ENCODE data around the gene MBOAT7. TPM values are rescaled to one million over a fixed set of nuclear protein-coding genes. Genes with fewer than 3 reads are reported as not detected.

Gene MBOAT7
- total RNA-seq, 1 donor from 2014 or later = 65.5 TPM

DNA sequence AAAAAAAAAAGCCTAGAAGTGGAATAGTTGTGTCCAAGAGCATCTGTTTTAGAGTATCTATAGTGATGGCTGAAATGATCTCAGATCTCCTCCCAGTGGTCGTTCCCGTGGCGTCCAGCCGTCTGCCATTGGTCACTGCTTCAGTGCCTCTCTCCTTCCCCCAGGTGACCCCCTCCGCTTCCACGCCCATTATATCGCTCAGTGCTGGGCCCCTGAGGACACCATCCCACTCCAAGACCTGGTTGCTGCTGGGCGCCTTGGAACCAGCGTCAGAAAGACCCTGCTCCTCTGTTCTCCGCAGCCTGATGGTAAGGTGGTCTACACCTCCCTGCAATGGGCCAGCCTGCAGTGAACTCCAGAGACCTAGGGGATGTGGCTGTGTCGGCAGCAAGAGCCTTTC is 3.6 kb upstream of the MBOAT7 start:
- peaks cover 19% of the 10 kb centered on the region for H3K4me1 ChIP-seq
- H3K27me3 ChIP-seq (ENCODE audit: low read depth) = no peaks in the 10 kb centered on the region
- ATAC-seq = no peak
- H3K4me3 ChIP-seq = no peak overlapping the region
- no peak for DNase-seq
- H3K36me3 ChIP-seq = peaks cover 36% of the 10 kb centered on the region
- TF ChIP-seq, protein P1, sequence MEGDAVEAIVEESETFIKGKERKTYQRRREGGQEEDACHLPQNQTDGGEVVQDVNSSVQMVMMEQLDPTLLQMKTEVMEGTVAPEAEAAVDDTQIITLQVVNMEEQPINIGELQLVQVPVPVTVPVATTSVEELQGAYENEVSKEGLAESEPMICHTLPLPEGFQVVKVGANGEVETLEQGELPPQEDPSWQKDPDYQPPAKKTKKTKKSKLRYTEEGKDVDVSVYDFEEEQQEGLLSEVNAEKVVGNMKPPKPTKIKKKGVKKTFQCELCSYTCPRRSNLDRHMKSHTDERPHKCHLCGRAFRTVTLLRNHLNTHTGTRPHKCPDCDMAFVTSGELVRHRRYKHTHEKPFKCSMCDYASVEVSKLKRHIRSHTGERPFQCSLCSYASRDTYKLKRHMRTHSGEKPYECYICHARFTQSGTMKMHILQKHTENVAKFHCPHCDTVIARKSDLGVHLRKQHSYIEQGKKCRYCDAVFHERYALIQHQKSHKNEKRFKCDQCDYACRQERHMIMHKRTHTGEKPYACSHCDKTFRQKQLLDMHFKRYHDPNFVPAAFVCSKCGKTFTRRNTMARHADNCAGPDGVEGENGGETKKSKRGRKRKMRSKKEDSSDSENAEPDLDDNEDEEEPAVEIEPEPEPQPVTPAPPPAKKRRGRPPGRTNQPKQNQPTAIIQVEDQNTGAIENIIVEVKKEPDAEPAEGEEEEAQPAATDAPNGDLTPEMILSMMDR (IDR thresholded peaks at IDR 0.05) = no peak
- intact Hi-C loops (cut with DNase I) = no loop called here
- no peak overlapping the region for H3K27ac ChIP-seq
- no peaks in the 10 kb centered on the region for H3K9me3 ChIP-seq

- peak overlapping the region; percentile 92 for H3K27ac ChIP-seq
- DNase-seq (no peak), ATAC-seq (no peak)
- H3K4me3 ChIP-seq = peak overlapping the region; percentile 94
- H3K27me3 ChIP-seq (ENCODE audit: low read depth) = no peaks in the 10 kb centered on the region
- H3K9me3 ChIP-seq = no peaks in the 10 kb centered on the region
- TF ChIP-seq, protein P1 (IDR thresholded peaks at IDR 0.05) = no peak
- peaks cover 20% of the 10 kb centered on the region for H3K4me1 ChIP-seq
- peaks cover 36% of the 10 kb centered on the region for H3K36me3 ChIP-seq
- intact Hi-C loops (cut with DNase I) = no loop called here
Observed at GRCh38 chr19:54191811-54192453, 2.6 kb upstream of the MBOAT7 start.

DNA sequence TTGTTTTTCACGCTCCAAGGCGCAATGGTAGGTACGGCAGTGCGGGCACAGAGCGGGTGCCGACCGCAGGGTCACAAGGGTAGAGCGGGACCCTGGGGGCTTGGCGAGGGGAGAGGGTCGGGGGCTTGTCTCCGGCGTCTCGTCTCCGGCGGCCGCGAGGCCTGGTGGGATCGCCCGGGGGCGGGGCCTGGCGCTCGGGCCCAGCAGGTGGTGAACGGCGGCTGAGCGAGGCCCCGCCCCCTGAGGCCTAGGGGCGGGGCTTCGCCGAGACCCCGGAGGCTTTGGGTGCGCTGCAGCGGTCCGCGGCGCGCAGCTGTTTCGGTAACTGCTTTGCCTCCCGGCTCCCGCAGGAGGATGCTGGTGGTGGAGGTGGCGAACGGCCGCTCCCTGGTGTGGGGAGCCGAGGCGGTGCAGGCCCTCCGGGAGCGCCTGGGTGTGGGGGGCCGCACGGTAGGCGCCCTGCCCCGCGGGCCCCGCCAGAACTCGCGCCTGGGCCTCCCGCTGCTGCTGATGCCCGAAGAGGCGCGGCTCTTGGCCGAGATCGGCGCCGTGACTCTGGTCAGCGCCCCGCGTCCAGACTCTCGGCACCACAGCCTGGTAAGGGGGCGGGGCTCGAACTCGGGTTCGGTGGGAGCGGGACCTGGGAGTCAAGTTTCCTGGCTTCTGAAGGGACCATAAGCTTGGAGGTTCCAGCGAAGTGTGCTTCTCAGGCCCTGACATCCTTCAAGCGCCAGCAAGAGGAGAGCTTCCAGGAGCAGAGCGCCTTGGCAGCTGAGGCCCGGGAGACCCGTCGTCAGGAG is 1.8 kb upstream of the MBOAT7 start, which contains the start of gene TSEN34:
Gene TSEN34, plus strand, starts transcription at position 298 of the 800 bp plus-strand sequence. Its CDS starts 57 bp downstream, at position 355.
- peak within 1 kb of the TSS; percentile 92 for H3K27ac ChIP-seq
- peaks cover 36% of the 10 kb centered on the region for H3K36me3 ChIP-seq
- H3K9me3 ChIP-seq = no peaks in the 10 kb centered on the region
- H3K27me3 ChIP-seq (ENCODE audit: low read depth) = no peaks in the 10 kb centered on the region
- ATAC-seq (peak; percentile 67 to 68), DNase-seq (peak; percentile 93)
- H3K4me3 ChIP-seq = peak within 1 kb of the TSS; percentile 94
- intact Hi-C loops (cut with DNase I) = no loop called here
- peaks cover 20% of the 10 kb centered on the region for H3K4me1 ChIP-seq
- TF ChIP-seq, protein P1 (IDR thresholded peaks at IDR 0.05) = no peak

DNA sequence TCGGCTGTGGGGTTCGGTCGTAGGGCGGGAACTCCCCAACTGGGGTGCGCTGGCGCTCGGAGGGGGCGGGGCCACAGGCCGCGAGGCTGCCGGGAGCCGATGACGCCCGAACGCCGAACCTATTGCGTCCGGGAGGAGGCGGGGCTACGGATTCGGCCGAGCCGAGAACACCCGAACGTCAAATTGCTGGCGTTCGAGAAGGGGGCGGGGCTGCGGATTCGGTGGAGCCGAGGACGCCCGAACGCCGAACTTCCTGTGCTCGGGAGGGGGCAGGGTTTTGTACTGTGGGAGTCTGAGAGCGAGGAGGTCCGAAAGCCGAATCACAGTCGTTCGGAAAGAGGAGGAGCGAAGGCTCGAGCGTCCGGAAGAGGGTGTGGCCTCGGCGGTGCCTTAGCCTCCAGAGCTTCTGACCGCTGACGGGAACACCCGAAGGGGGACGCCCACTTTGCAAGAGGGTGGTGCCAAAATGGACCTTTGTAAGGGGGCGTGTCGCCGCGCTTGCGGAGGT is 1.2 kb upstream of the MBOAT7 start:
- Histone ChIP-seq H3K9me3 (no peaks in the 10 kb centered on the region), H3K4me3 (peak overlapping the region; percentile 94), H3K4me1 (peaks cover 20% of the 10 kb centered on the region), H3K27ac (peak overlapping the region; percentile 92), H3K27me3 (ENCODE audit: low read depth) (no peaks in the 10 kb centered on the region), H3K36me3 (peaks cover 35% of the 10 kb centered on the region)
- intact Hi-C loops (cut with DNase I) = no loop called here
- TF ChIP-seq, protein P1 (IDR thresholded peaks at IDR 0.05) = no peak
- peak; percentile 99 for DNase-seq
- peak; percentile 82 to 87 for ATAC-seq

- peaks cover 20% of the 10 kb centered on the region for H3K4me1 ChIP-seq
- ATAC-seq = peak; percentile 83 to 89
- DNase-seq = peak; percentile 100
- no peaks in the 10 kb centered on the region for H3K27me3 ChIP-seq (ENCODE audit: low read depth)
- intact Hi-C loops (cut with DNase I) = no loop called here
- TF ChIP-seq, protein P1 (IDR thresholded peaks at IDR 0.05) = no peak
- H3K36me3 ChIP-seq = peaks cover 29% of the 10 kb centered on the region
- H3K4me3 ChIP-seq = peak overlapping the region; percentile 94
- H3K9me3 ChIP-seq = no peaks in the 10 kb centered on the region
- peak overlapping the region; percentile 92 for H3K27ac ChIP-seq
Observed at GRCh38 chr19:54189735-54190502, 539 bp upstream of the MBOAT7 start.

Measured in lower lobe of right lung (tissue), 2 donors.